K562 (cell line): ENCODE measurements around the gene FGD6. TPM values are rescaled to one million over a fixed set of nuclear protein-coding genes. Genes with fewer than 3 reads are reported as not detected.

ENCODE experiments used
- ATAC-seq: fragments of 200-7000 bp; cut with Tn5 transposase; 3 replicates; pipeline ENCODE4 v1.9.1; 2020; ENCODE audit warnings: moderate library complexity
- BruUV-seq: library from RNA; stranded (reverse); fragments of 400-500 nt; replicated peaks from 2 replicates; lab custom pipeline; 2021; lab: Mats Ljungman, UMichigan
- CTCF ChIA-PET: fragments of 300-600 bp; formaldehyde crosslinking; extraction: SDS; loops from one replicate; lab custom pipeline; 2021; ENCODE audit warnings: low intra/inter-chr PET ratio; lab: Yijun Ruan, JAX
- POLR2A ChIA-PET: fragments of 300-600, 350-650 bp; sonication (Branson Sonifier 250); formaldehyde crosslinking; extraction: SDS; loops from one replicate; lab custom pipeline; 2021; ENCODE audit warnings: antibody characterized with exemption, inconsistent platforms; lab: Yijun Ruan, JAX
- DNase-seq, 4 experiments: peaks; one replicate each; pipeline versions ENCODE4 v3.0.0 to v3.0.0-alpha.2; 2011 to 2018; ENCODE audit warnings: low spot score in 3 of 4, mixed read lengths in 3 of 4; ENCODE audit errors: extremely low read depth in 1 of 4
- FAIRE-seq: peaks from 2 replicates; lab custom pipeline; 2011; peaks lifted over from hg19 to GRCh38; lab: Jason Lieb, UNC
- H2AFZ ChIP-seq: 2 replicates; pipeline ENCODE4 v1.6.0; 2011; ENCODE audit warnings: low read depth, low read length, control low read depth, inconsistent platforms
- H3K27ac ChIP-seq: fragments of 200-600 bp; 3 replicates; pipeline ENCODE4 v1.8.0; 2011; ENCODE audit warnings: low read depth, mild to moderate bottlenecking, control low read depth, inconsistent platforms, low read length, moderate library complexity, mixed read lengths; ENCODE audit errors: extremely low read depth
- H3K27me3 ChIP-seq, 2 experiments: fragments of 300-600 bp in 1 of 2; 2 replicates in 1 of 2; 3 replicates in 1 of 2; pipeline versions ENCODE4 v1.6.0 to v1.8.0; 2011; ENCODE audit warnings: inconsistent platforms in 2 of 2, low read length in 2 of 2, mild to moderate bottlenecking in 1 of 2, mixed read lengths in 1 of 2, moderate library complexity in 1 of 2; ENCODE audit not compliant: control insufficient read depth in 2 of 2, insufficient read depth in 2 of 2
- H3K36me3 ChIP-seq: fragments of 300-600 bp; 3 replicates; pipeline ENCODE4 v1.8.0; 2011; ENCODE audit warnings: mild to moderate bottlenecking, low read length, inconsistent platforms; ENCODE audit not compliant: control insufficient read depth, insufficient read depth
- H3K4me1 ChIP-seq, 2 experiments: fragments of 200-600 bp in 1 of 2; replicated peaks in 1 of 2; 2 replicates in 1 of 2; 3 replicates in 1 of 2; pipeline versions ENCODE4 v1.5.1 to v1.8.0; 2011; ENCODE audit warnings: inconsistent platforms in 2 of 2, low read length in 2 of 2, mild to moderate bottlenecking in 1 of 2, mixed read lengths in 1 of 2, moderate library complexity in 1 of 2; ENCODE audit not compliant: control insufficient read depth in 2 of 2, insufficient read depth in 2 of 2
- H3K4me2 ChIP-seq: 2 replicates; pipeline ENCODE4 v1.6.1; 2011; ENCODE audit warnings: low read length, control low read depth, inconsistent platforms, mixed read lengths; ENCODE audit not compliant: insufficient read depth
- H3K4me3 ChIP-seq: fragments of 200-600 bp; sonication (generic), shearing (Covaris generic); 2 replicates; pipeline ENCODE4 v1.5.1; 2016; ENCODE audit warnings: control low read depth, inconsistent platforms
- H3K79me2 ChIP-seq: fragments of 200-600 bp; 3 replicates; pipeline ENCODE4 v1.8.0; 2011; ENCODE audit warnings: low read length, inconsistent platforms; ENCODE audit not compliant: control insufficient read depth, insufficient read depth
- H3K9ac ChIP-seq, 2 experiments: 2 replicates each; pipeline versions ENCODE4 v1.6.0 to v1.6.1; 2011; ENCODE audit warnings: low read depth in 2 of 2, low read length in 2 of 2, control low read depth in 1 of 2, inconsistent platforms in 1 of 2, mild to moderate bottlenecking in 1 of 2, mixed read lengths in 1 of 2; ENCODE audit not compliant: insufficient read depth in 1 of 2
- H3K9me1 ChIP-seq: one replicate; pipeline ENCODE4 v1.6.0; 2011; ENCODE audit warnings: inconsistent platforms, mild to moderate bottlenecking, low read length, moderate library complexity; ENCODE audit not compliant: control insufficient read depth, insufficient read depth
- H3K9me3 ChIP-seq: replicated peaks from 2 replicates; pipeline ENCODE4 v1.5.1; 2011; ENCODE audit warnings: low read depth, low read length, inconsistent platforms; ENCODE audit not compliant: control insufficient read depth, insufficient read depth
- H4K20me1 ChIP-seq: replicated peaks from 2 replicates; pipeline ENCODE4 v1.6.1; 2011; ENCODE audit warnings: low read length, inconsistent platforms, mixed read lengths; ENCODE audit not compliant: control insufficient read depth, insufficient read depth
- CBX8 ChIP-seq: fragments of 200-600 bp; sonication (generic); IDR thresholded peaks from 2 replicates; pipeline ENCODE4 v1.6.1; 2012; ENCODE audit warnings: borderline replicate concordance, mixed run types, low read depth, mild to moderate bottlenecking, moderate library complexity, mixed read lengths, low read length, control low read depth, inconsistent platforms; ENCODE audit not compliant: poor library complexity, severe bottlenecking; ENCODE audit errors: extremely low read depth
- DEAF1 ChIP-seq: fragments of 450-650 bp; formaldehyde crosslinking; IDR thresholded peaks from 2 replicates; pipeline ENCODE4 v1.4.0; 2020; ENCODE audit warnings: mild to moderate bottlenecking, moderate library complexity
- E2F4 ChIP-seq: sonication (generic); formaldehyde crosslinking; IDR thresholded peaks from 2 replicates; pipeline ENCODE4 v1.8.0; 2022; ENCODE audit warnings: mild to moderate bottlenecking, low read depth, missing genetic modification reagents
- HMBOX1 ChIP-seq: sonication (generic); IDR thresholded peaks from 2 replicates; pipeline ENCODE4 v1.6.1; 2016
- KLF6 ChIP-seq: fragments of 250-450 bp; sonication (Bioruptor Pico); IDR thresholded peaks from 2 replicates; pipeline ENCODE4 v1.4.0; 2020; ENCODE audit warnings: mild to moderate bottlenecking, moderate library complexity, borderline replicate concordance
- NR2C1 ChIP-seq, 2 experiments: fragments of 450-650 bp; IDR thresholded peaks; 2 replicates each; pipeline ENCODE4 v1.6.1; 2017; ENCODE audit warnings: mild to moderate bottlenecking in 2 of 2, antibody characterized with exemption in 1 of 2, inconsistent platforms in 1 of 2, missing compliant biosample characterization in 1 of 2, missing genetic modification characterization in 1 of 2
- ZFPM2 ChIP-seq: fragments of 250-450 bp; sonication (Bioruptor Pico); IDR thresholded peaks from 2 replicates; pipeline ENCODE4 v1.5.1; 2022; ENCODE audit warnings: mild to moderate bottlenecking
- WGBS: fragments of 100-300 bp; shearing (Covaris generic); methylation state at CpG from one replicate; pipeline ENCODE4 v1.1.6; 2016; ENCODE audit warnings: low coverage, mixed read lengths; ENCODE audit not compliant: insufficient coverage; ENCODE audit errors: missing lambda C conversion rate; 5-methylcytosine and 5-hydroxymethylcytosine counted together
- in situ Hi-C: fragments of 300-500 bp; cut with MboI; formaldehyde crosslinking; loops from 4 replicates; pipeline ENCODE4 v1.15.0; 2018; ENCODE audit warnings: inconsistent platforms, mixed read lengths
- intact Hi-C: fragments of 100-400 bp; cut with micrococcal nuclease; formaldehyde crosslinking; loops from 2 replicates; pipeline ENCODE4 v1.14.2; 2022
- polyA plus RNA-seq, 8 experiments: library from polyadenylated mRNA; depleted of rRNA in 4 of 8; stranded (reverse) in 5 of 8; unstranded in 3 of 8; fragments of >200 nt; fragmentation: Nextera tagmentation in 2 of 8; fragmentation: Illumina TruSeq in 1 of 8; extraction: Ambion mirVana in 2 of 8; extraction: Trizol in 1 of 8; gene quantifications; 2 replicates each; pipeline versions ENCODE4 v1.2.1 to v1.2.3, GENCODE V29; 2011 to 2014; ENCODE audit warnings: inconsistent platforms in 1 of 8, missing spikeins in 1 of 8
- total RNA-seq, 7 experiments: library from RNA; depleted of rRNA in 6 of 7; stranded (reverse); fragments of >200 nt in 6 of 7; fragmentation: Illumina TruSeq in 2 of 7; extraction: Trizol in 2 of 7; gene quantifications; 2 replicates each; pipeline versions ENCODE4 v1.2.1 to v1.2.3, GENCODE V29; 2011 to 2021; ENCODE audit warnings: low replicate concordance in 1 of 7

FGD6 gene
- total and polyA plus RNA-seq, 9 of the 15 experiments (the other 6 are each of a cell fraction or from before 2014, with no cell fraction given): 1.5 to 11.1 (median 5.8) TPM

GRCh38 chr12:95083938-95084337 is 133.3 kb downstream of the FGD6 start:
- Histone ChIP-seq H3K4me1 (no peaks in the 10 kb centered on the region; a peak in 1 of 5 replicates), H3K27me3 (no peaks in the 10 kb centered on the region), H3K4me3 (no peak overlapping the region), H4K20me1 (no peaks in the 10 kb centered on the region), H3K9ac (no peak overlapping the region), H3K9me1 (no peaks in the 10 kb centered on the region), H3K9me3 (no peaks in the 10 kb centered on the region), H3K4me2 (no peak overlapping the region), H3K27ac (no peak overlapping the region), H2AFZ (no peak overlapping the region; the same call in 1 of the 2 replicates), H3K36me3 (peaks cover 6% of the 10 kb centered on the region), H3K79me2 (no peaks in the 10 kb centered on the region)
- CTCF ChIA-PET: interaction anchor here (0.5 kb wide), 1 partner anchor 159 kb away, joined by 6 read pairs; no protein-coding TSS in a partner anchor
- intact Hi-C loops (no loop called here), in situ Hi-C loops (no loop called here)
- 43% methylated on average over 4 of the region's 4 CpGs for WGBS
- ATAC-seq: no peak
- no TSS peak for BruUV-seq
- no peak for FAIRE-seq
- POLR2A ChIA-PET: interaction anchor here (2.1 kb wide), 1 partner anchor 10 kb away, joined by 10 read pairs; the partner anchor contains the start of gene NR2C1
- no peak for DNase-seq
- TF ChIP-seq CBX8: no peak
- no peak for TF ChIP-seq KLF6 (CRISPR knock-in tag)
- no peak for TF ChIP-seq HMBOX1
- no peak for TF ChIP-seq NR2C1 (IDR thresholded peaks at IDR 0.05)
- no peak for TF ChIP-seq NR2C1 (tag; IDR thresholded peaks at IDR 0.05)
- TF ChIP-seq DEAF1 (CRISPR knock-in tag): no peak
- TF ChIP-seq E2F4 (CRISPR knock-in tag): no peak
- TF ChIP-seq ZFPM2: no peak
